Measurements from ENCODE around the gene WDR11. TPM values are rescaled to one million over a fixed set of nuclear protein-coding genes. Genes with fewer than 3 reads are reported as not detected.

WDR11 gene
- total RNA-seq, 1 experiment from 2014 or later = 48.3 TPM

GRCh38 chr10:120827251-120827875, 23.8 kb upstream of the WDR11 start:
- Histone ChIP-seq H3K4me2 (ENCODE audit: low read length) (no peak overlapping the region), H3K9me3 (ENCODE audit: control insufficient read depth in 1 of 2, insufficient read depth in 1 of 2, low read depth in 1 of 2, low read length in 2 of 2) (no peaks in the 10 kb centered on the region), H3K27me3 (ENCODE audit: insufficient read depth, low read length) (peaks cover 22% of the 10 kb centered on the region; the same call in 1 of the 2 replicates), H3K36me3 (ENCODE audit: control insufficient read depth in 1 of 2, insufficient read depth in 2 of 2, low read length in 2 of 2) (no peaks in the 10 kb centered on the region), H4K20me1 (ENCODE audit: insufficient read depth) (no peaks in the 10 kb centered on the region), H3K9me2 (ENCODE audit: insufficient read depth) (no peaks in the 10 kb centered on the region), H3K4me1 (ENCODE audit: control insufficient read depth in 1 of 2, insufficient read depth in 2 of 2, low read length in 2 of 2) (no peaks in the 10 kb centered on the region), H3K27ac (ENCODE audit: low read depth, low read length) (no peak overlapping the region), H3K9ac (ENCODE audit: low read length) (no peak overlapping the region), H3K4me3 (replicated peaks in 1 of 2; ENCODE audit: low read depth in 1 of 2, low read length in 2 of 2) (no peak overlapping the region), H3K79me2 (ENCODE audit: insufficient read depth, low read length) (no peaks in the 10 kb centered on the region), H2AFZ (ENCODE audit: low read depth, low read length, poor library complexity, severe bottlenecking) (no peak overlapping the region)
- RAD21 ChIA-PET (ENCODE audit: low non-redundant PET in 1 of 2, low total read pairs in 2 of 2, uncharacterized antibody in 2 of 2, unreplicated experiment in 2 of 2) = no interaction called here
- TF ChIP-seq CEBPB (IDR thresholded peaks at IDR 0.05; ENCODE audit: low read depth) (no peak), ZNF274 (IDR thresholded peaks at IDR 0.05; ENCODE audit: low read depth, low read length) (no peak), FOSL1 (IDR thresholded peaks at IDR 0.05; ENCODE audit: low read depth) (no peak), RAD21 (IDR thresholded peaks at IDR 0.05; ENCODE audit: low read depth) (no peak), EGR1 (IDR thresholded peaks at IDR 0.05; ENCODE audit: low read depth) (no peak), SIN3A (IDR thresholded peaks at IDR 0.05; ENCODE audit: low read depth) (no peak), ELF1 (IDR thresholded peaks at IDR 0.05; ENCODE audit: borderline replicate concordance, low read depth) (no peak), JUND (IDR thresholded peaks at IDR 0.05) (no peak), CTCF (IDR thresholded peaks at IDR 0.05 in 2 of 3, conservative IDR thresholded peaks at IDR 0.05 in 1 of 3; ENCODE audit: borderline replicate concordance in 1 of 3, insufficient read depth in 1 of 3, low read depth in 2 of 3, low read length in 2 of 3) (no peak), CBX3 (IDR thresholded peaks at IDR 0.05; ENCODE audit: low read depth) (no peak), TCF7L2 (IDR thresholded peaks at IDR 0.05; ENCODE audit: borderline replicate concordance, extremely low read depth, insufficient read depth, insufficient read length) (no peak), EZH2 (IDR thresholded peaks at IDR 0.05) (no peak), SRF (IDR thresholded peaks at IDR 0.05; ENCODE audit: low read depth) (no peak), REST (IDR thresholded peaks at IDR 0.05; ENCODE audit: low read depth) (no peak), POLR2A (IDR thresholded peaks at IDR 0.05; ENCODE audit: borderline replicate concordance, extremely low read depth, insufficient read depth, insufficient read length) (no peak), POLR2AphosphoS5 (IDR thresholded peaks at IDR 0.05; ENCODE audit: low read depth, low read length) (no peak), EZH2phosphoT487 (IDR thresholded peaks at IDR 0.05; ENCODE audit: borderline replicate concordance) (no peak)
- TF ChIP-seq, protein P1, sequence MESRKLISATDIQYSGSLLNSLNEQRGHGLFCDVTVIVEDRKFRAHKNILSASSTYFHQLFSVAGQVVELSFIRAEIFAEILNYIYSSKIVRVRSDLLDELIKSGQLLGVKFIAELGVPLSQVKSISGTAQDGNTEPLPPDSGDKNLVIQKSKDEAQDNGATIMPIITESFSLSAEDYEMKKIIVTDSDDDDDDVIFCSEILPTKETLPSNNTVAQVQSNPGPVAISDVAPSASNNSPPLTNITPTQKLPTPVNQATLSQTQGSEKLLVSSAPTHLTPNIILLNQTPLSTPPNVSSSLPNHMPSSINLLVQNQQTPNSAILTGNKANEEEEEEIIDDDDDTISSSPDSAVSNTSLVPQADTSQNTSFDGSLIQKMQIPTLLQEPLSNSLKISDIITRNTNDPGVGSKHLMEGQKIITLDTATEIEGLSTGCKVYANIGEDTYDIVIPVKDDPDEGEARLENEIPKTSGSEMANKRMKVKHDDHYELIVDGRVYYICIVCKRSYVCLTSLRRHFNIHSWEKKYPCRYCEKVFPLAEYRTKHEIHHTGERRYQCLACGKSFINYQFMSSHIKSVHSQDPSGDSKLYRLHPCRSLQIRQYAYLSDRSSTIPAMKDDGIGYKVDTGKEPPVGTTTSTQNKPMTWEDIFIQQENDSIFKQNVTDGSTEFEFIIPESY (IDR thresholded peaks at IDR 0.05; ENCODE audit: extremely low read depth, insufficient replicate concordance, low read length) = no peak
- no peak for ATAC-seq
- intact Hi-C loops (cut with micrococcal nuclease) = no loop called here
- POLR2A ChIA-PET = no interaction called here
- BruUV-seq (replicated peaks) = no TSS peak
- DNase-seq (ENCODE audit: low read depth, low spot score) = no peak
- CTCF ChIA-PET = no interaction called here

Measured in HCT116 (cell line).